Measurements from ENCODE around the gene GAS2. TPM values are rescaled to one million over a fixed set of nuclear protein-coding genes. Genes with fewer than 3 reads are reported as not detected.

GAS2 gene
- total and polyA plus RNA-seq, 2 donors from 2014 or later: 4.5 to 6.8 TPM

DNA sequence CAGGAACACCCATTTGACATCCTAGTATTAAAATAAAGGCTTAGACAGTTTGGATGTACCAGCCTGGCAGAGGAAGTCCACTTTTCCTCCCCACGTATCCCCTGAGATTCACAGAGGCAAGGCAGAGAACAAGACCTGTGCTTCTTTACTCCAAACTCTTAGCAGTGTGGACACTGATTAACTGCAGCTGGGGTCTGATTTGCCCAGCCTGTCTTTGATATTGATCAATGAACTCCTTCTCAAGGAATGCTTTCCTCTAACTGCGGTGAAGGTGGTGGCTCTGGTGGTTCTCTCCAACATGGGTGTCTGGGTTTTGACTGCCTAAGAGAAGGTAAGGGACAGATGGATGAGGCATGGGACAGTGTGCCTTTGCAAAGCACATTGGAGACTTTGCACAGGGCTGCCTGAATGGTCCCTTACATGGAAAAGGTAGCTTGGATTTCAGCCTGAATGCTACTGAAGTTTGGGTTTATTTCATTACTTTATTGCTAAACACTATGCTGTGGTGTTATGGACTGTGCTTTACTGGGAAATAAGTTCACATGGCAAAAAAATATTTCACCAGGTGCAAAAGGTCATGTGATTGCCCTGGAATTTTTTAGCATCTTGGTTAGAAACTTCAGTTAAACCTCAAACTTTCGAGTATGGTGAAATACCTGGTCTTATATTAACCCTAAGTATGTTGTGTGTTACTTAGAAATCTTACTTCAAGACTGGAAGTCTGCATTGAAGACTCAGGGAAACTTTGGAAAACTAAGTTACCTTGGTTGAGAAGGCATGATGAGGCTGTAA, 1.8 kb downstream of the GAS2 start:
- H3K27ac ChIP-seq (ENCODE audit: low read depth in 2 of 2, low read length in 2 of 2): no peak overlapping the region

DNA sequence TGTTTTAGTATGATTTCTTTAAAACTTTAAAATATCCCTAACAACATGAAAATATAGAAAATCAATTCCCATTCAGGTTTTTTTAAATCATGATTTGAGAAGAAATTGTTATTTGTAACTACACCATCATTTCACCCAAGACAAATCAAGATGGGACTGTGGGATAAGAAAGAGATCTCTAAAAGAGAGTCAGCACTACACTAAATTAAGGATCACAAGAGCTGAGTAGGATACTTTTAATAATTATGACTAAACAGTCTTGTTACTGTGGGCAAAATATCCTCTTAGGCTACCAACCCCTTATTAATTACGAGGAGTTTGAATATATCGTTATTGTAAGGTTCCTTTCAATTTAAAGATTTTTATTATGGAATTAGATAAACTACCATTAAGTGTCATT, 3.0 kb downstream of the GAS2 start:
- DNase-seq: no peak
- intact Hi-C loops (cut with DNase I): no loop called here
- H3K4me1 ChIP-seq (ENCODE audit: control insufficient read depth in 2 of 3, insufficient read depth in 2 of 3, low read depth in 1 of 3, low read length in 3 of 3): peaks cover 0 to 4% (median 4%) of the 10 kb centered on the region in 3 donors
- H3K36me3 ChIP-seq (ENCODE audit: control insufficient read depth in 2 of 3, insufficient read depth in 3 of 3, low read length in 3 of 3): no peaks in the 10 kb centered on the region
- no peaks in the 10 kb centered on the region for H3K9me3 ChIP-seq (ENCODE audit: control insufficient read depth in 2 of 3, insufficient read depth in 1 of 3, low read length in 3 of 3)
- FAIRE-seq: no peak
- no peaks in the 10 kb centered on the region for H3K27me3 ChIP-seq (ENCODE audit: control insufficient read depth, insufficient read depth, low read length)
- TF ChIP-seq, protein P1, sequence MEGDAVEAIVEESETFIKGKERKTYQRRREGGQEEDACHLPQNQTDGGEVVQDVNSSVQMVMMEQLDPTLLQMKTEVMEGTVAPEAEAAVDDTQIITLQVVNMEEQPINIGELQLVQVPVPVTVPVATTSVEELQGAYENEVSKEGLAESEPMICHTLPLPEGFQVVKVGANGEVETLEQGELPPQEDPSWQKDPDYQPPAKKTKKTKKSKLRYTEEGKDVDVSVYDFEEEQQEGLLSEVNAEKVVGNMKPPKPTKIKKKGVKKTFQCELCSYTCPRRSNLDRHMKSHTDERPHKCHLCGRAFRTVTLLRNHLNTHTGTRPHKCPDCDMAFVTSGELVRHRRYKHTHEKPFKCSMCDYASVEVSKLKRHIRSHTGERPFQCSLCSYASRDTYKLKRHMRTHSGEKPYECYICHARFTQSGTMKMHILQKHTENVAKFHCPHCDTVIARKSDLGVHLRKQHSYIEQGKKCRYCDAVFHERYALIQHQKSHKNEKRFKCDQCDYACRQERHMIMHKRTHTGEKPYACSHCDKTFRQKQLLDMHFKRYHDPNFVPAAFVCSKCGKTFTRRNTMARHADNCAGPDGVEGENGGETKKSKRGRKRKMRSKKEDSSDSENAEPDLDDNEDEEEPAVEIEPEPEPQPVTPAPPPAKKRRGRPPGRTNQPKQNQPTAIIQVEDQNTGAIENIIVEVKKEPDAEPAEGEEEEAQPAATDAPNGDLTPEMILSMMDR (IDR thresholded peaks at IDR 0.05; ENCODE audit: borderline replicate concordance, extremely low read depth, insufficient read depth): no peak
- no peak overlapping the region for H3K9ac ChIP-seq (ENCODE audit: low read length in 3 of 3)
- H3K27ac ChIP-seq (ENCODE audit: low read depth in 2 of 2, low read length in 2 of 2): no peak overlapping the region
- no peak overlapping the region for H3K4me3 ChIP-seq (ENCODE audit: low read length in 3 of 3)

More for the DNA sequence above, 1.8 kb downstream of the GAS2 start:
- FAIRE-seq: no peak
- H3K9ac ChIP-seq (ENCODE audit: low read length in 3 of 3): no peak overlapping the region
- intact Hi-C loops (cut with DNase I): no loop called here
- H3K36me3 ChIP-seq (ENCODE audit: control insufficient read depth in 2 of 3, insufficient read depth in 3 of 3, low read length in 3 of 3): no peaks in the 10 kb centered on the region
- H3K27me3 ChIP-seq (ENCODE audit: control insufficient read depth, insufficient read depth, low read length): no peaks in the 10 kb centered on the region
- TF ChIP-seq, protein P1 (IDR thresholded peaks at IDR 0.05; ENCODE audit: borderline replicate concordance, extremely low read depth, insufficient read depth): no peak
- H3K9me3 ChIP-seq (ENCODE audit: control insufficient read depth in 2 of 3, insufficient read depth in 1 of 3, low read length in 3 of 3): no peaks in the 10 kb centered on the region
- H3K4me3 ChIP-seq (ENCODE audit: low read length in 3 of 3): no peak overlapping the region
- DNase-seq: no peak
- peaks cover 0 to 4% (median 4%) of the 10 kb centered on the region in 3 donors for H3K4me1 ChIP-seq (ENCODE audit: control insufficient read depth in 2 of 3, insufficient read depth in 2 of 3, low read depth in 1 of 3, low read length in 3 of 3)

DNA sequence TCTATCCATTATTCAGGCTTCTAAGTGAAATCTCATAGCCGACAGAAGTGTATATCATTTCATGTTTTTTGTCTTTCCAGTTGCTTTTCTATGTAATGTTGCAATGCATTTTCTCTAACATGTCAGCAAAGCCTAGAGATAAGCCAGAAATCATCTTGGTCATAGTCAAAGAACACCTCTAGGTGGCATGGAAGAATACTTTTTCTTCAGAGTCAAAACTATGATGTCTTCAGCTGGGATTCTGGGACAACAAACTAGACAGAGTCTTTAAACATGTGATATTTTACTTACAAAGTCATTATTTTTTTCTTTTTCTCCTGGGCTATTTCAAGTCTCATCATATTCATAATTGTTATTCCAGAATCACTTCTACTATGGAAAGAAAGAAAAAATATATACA, 4.4 kb downstream of the GAS2 start:
- H3K27me3 ChIP-seq (ENCODE audit: control insufficient read depth, insufficient read depth, low read length): no peaks in the 10 kb centered on the region
- peak; percentile 3 for FAIRE-seq
- H3K9me3 ChIP-seq (ENCODE audit: control insufficient read depth in 2 of 3, insufficient read depth in 1 of 3, low read length in 3 of 3): no peaks in the 10 kb centered on the region
- H3K36me3 ChIP-seq (ENCODE audit: control insufficient read depth in 2 of 3, insufficient read depth in 3 of 3, low read length in 3 of 3): no peaks in the 10 kb centered on the region
- H3K9ac ChIP-seq (ENCODE audit: low read length in 3 of 3): no peak overlapping the region
- peak in 1 of 5 donors; percentile 34 for DNase-seq
- peaks cover 0 to 4% (median 4%) of the 10 kb centered on the region in 3 donors for H3K4me1 ChIP-seq (ENCODE audit: control insufficient read depth in 2 of 3, insufficient read depth in 2 of 3, low read depth in 1 of 3, low read length in 3 of 3)
- TF ChIP-seq, protein P1 (IDR thresholded peaks at IDR 0.05; ENCODE audit: borderline replicate concordance, extremely low read depth, insufficient read depth): no peak
- intact Hi-C loops (cut with DNase I): no loop called here
- no peak overlapping the region for H3K4me3 ChIP-seq (ENCODE audit: low read length in 3 of 3)
- no peak overlapping the region for H3K27ac ChIP-seq (ENCODE audit: low read depth in 2 of 2, low read length in 2 of 2)
